Neural cell (in vitro differentiated cells): ENCODE measurements around the gene XK.

Experiments used
- CTCF ChIP-seq: fragments of 450-650 bp; IDR thresholded peaks from 2 replicates; pipeline ENCODE4 v1.5.1; 2014; ENCODE audit warnings: antibody characterized with exemption, mild to moderate bottlenecking, moderate library complexity; ENCODE audit not compliant: poor library complexity, severe bottlenecking
- EP300 ChIP-seq: fragments of 450-650 bp; conservative IDR thresholded peaks from 2 replicates; pipeline ENCODE4 v1.6.1; 2014; ENCODE audit warnings: antibody characterized with exemption, mild to moderate bottlenecking, moderate library complexity; ENCODE audit not compliant: poor library complexity, severe bottlenecking
- EZH2 ChIP-seq: fragments of 200-600, 300-800 bp; shearing (Covaris generic), sonication (generic); IDR thresholded peaks from 2 replicates; pipeline ENCODE4 v1.6.1; 2014; ENCODE audit warnings: antibody characterized with exemption, low read length, borderline replicate concordance, mild to moderate bottlenecking; ENCODE audit not compliant: insufficient read depth, poor library complexity, severe bottlenecking
- MXI1 ChIP-seq: fragments of 450-650 bp; conservative IDR thresholded peaks from 2 replicates; pipeline ENCODE4 v1.6.1; 2014; ENCODE audit warnings: antibody characterized with exemption, mild to moderate bottlenecking; ENCODE audit not compliant: poor library complexity, severe bottlenecking
- POLR2AphosphoS5 ChIP-seq: IDR thresholded peaks from 2 replicates; pipeline ENCODE4 v1.6.1; 2012
- RAD21 ChIP-seq: fragments of 450-650 bp; conservative IDR thresholded peaks from 2 replicates; pipeline ENCODE4 v1.6.1; 2014; ENCODE audit warnings: antibody characterized with exemption, mild to moderate bottlenecking, moderate library complexity
- REST ChIP-seq: IDR thresholded peaks from 2 replicates; pipeline ENCODE4 v1.6.1; 2012; ENCODE audit warnings: borderline replicate concordance
- SMC3 ChIP-seq: fragments of 450-650 bp; conservative IDR thresholded peaks from 2 replicates; pipeline ENCODE4 v1.6.1; 2014; ENCODE audit warnings: antibody characterized with exemption, mild to moderate bottlenecking, moderate library complexity; ENCODE audit not compliant: poor library complexity
- TAF1 ChIP-seq: IDR thresholded peaks from 2 replicates; pipeline ENCODE4 v1.6.1; 2012; ENCODE audit warnings: low read depth

- TF ChIP-seq CTCF (no peak), EP300 (no peak), POLR2AphosphoS5 (no peak), RAD21 (no peak), EZH2 (no peak), SMC3 (no peak), REST (no peak), TAF1 (no peak), MXI1 (no peak)
Measured at GRCh38 chrX:37716602-37717001, 31.0 kb downstream of the XK start.
